GM12878 (cell line): Measurements from ENCODE around the gene COPS3. TPM values are rescaled to one million over a fixed set of nuclear protein-coding genes. Genes with fewer than 3 reads are reported as not detected.
A peak's percentile ranks its signal among the peaks of the same experiment; 100 is the strongest.

Experiments
- ATAC-seq: fragments of 200-7000 bp; cut with Tn5 transposase; 3 replicates; pipeline ENCODE4 v1.9.1; 2020; ENCODE audit warnings: mild to moderate bottlenecking, moderate library complexity
- BruUV-seq: library from RNA; stranded (reverse); fragments of 400-500 nt; replicated peaks from 2 replicates; lab custom pipeline; 2021; lab: Mats Ljungman, UMichigan
- CTCF ChIA-PET: fragments of 300-600 bp; sonication (Branson Sonifier 250); formaldehyde crosslinking; extraction: SDS; loops from one replicate; lab custom pipeline; 2021; ENCODE audit warnings: inconsistent platforms; lab: Yijun Ruan, JAX
- POLR2A ChIA-PET: fragments of 350-600 bp; formaldehyde crosslinking; extraction: SDS; loops from one replicate; lab custom pipeline; 2021; ENCODE audit warnings: inconsistent platforms; lab: Charles Lee
- RAD21 ChIA-PET: fragments of 300-600 bp; sonication (Branson Sonifier 250); formaldehyde crosslinking; loops from one replicate; lab custom pipeline; 2023; ENCODE audit warnings: antibody characterized with exemption; ENCODE audit not compliant: unreplicated experiment; lab: Charles Lee
- SMC1A ChIA-PET: fragments of 300-600 bp; sonication (Branson Sonifier 250); formaldehyde crosslinking; loops from one replicate; lab custom pipeline; 2023; ENCODE audit not compliant: unreplicated experiment, uncharacterized antibody; lab: Charles Lee
- DNase-seq: peaks from one replicate; pipeline ENCODE4 v3.0.0-alpha.2; 2011; ENCODE audit warnings: low read depth, low spot score
- FAIRE-seq: peaks from 3 replicates; lab custom pipeline; 2011; peaks lifted over from hg19 to GRCh38; lab: Jason Lieb, UNC
- H2AFZ ChIP-seq: 2 replicates; pipeline ENCODE4 v1.6.0; 2011; ENCODE audit warnings: low read depth, low read length, control low read depth; ENCODE audit not compliant: control insufficient read depth
- H3K27ac ChIP-seq: 2 replicates; pipeline ENCODE4 v1.5.1; 2011; ENCODE audit warnings: control low read depth; ENCODE audit not compliant: control insufficient read depth, insufficient read depth
- H3K27me3 ChIP-seq, 2 experiments: replicated peaks in 1 of 2; 2 replicates each; pipeline versions ENCODE4 v1.6.0 to v1.6.1; 2011; ENCODE audit warnings: low read length in 1 of 2; ENCODE audit not compliant: control insufficient read depth in 2 of 2, insufficient read depth in 2 of 2
- H3K36me3 ChIP-seq, 2 experiments: 2 replicates each; pipeline ENCODE4 v1.5.1; 2011; ENCODE audit warnings: low read length in 1 of 2; ENCODE audit not compliant: control insufficient read depth in 2 of 2, insufficient read depth in 2 of 2
- H3K4me1 ChIP-seq: 2 replicates; pipeline ENCODE4 v1.6.1; 2011; ENCODE audit warnings: mild to moderate bottlenecking, low read length, moderate library complexity, mixed read lengths; ENCODE audit not compliant: control insufficient read depth, insufficient read depth
- H3K4me2 ChIP-seq: 2 replicates; pipeline ENCODE4 v1.6.0; 2011; ENCODE audit warnings: control low read depth; ENCODE audit not compliant: control insufficient read depth, insufficient read depth
- H3K4me3 ChIP-seq: fragments of 200-600 bp; sonication (generic); 2 replicates; pipeline ENCODE4 v1.5.1; 2016
- H3K79me2 ChIP-seq: 2 replicates; pipeline ENCODE4 v1.6.0; 2011; ENCODE audit warnings: low read length; ENCODE audit not compliant: control insufficient read depth, insufficient read depth
- H3K9ac ChIP-seq: 2 replicates; pipeline ENCODE4 v1.8.0; 2011; ENCODE audit warnings: low read length, control low read depth, mixed read lengths; ENCODE audit not compliant: control insufficient read depth, insufficient read depth
- H3K9me3 ChIP-seq: replicated peaks from 3 replicates; pipeline ENCODE4 v1.5.1; 2011; ENCODE audit warnings: mild to moderate bottlenecking, low read length; ENCODE audit not compliant: control insufficient read depth, insufficient read depth
- H4K20me1 ChIP-seq: 2 replicates; pipeline ENCODE4 v1.6.0; 2011; ENCODE audit not compliant: control insufficient read depth, insufficient read depth
- BACH1 ChIP-seq: fragments of 450-650 bp; IDR thresholded peaks from 2 replicates; pipeline ENCODE4 v1.6.1; 2017; ENCODE audit warnings: mild to moderate bottlenecking, borderline replicate concordance
- CREM ChIP-seq: IDR thresholded peaks from 2 replicates; pipeline ENCODE4 v1.6.1; 2014; ENCODE audit warnings: antibody characterized with exemption, low read depth
- EED ChIP-seq: sonication (generic); IDR thresholded peaks from 2 replicates; pipeline ENCODE4 v1.6.1; 2016; ENCODE audit warnings: antibody characterized with exemption, low read depth
- FOXK2 ChIP-seq: fragments of 450-650 bp; IDR thresholded peaks from 2 replicates; pipeline ENCODE4 v1.6.1; 2017; ENCODE audit warnings: mild to moderate bottlenecking, moderate library complexity
- HDAC6 ChIP-seq: fragments of 200-600 bp; sonication (generic); IDR thresholded peaks from one replicate; pipeline ENCODE4 v1.8.0; 2017; ENCODE audit warnings: antibody characterized with exemption; ENCODE audit not compliant: unreplicated experiment
- MTA3 ChIP-seq: IDR thresholded peaks from 2 replicates; pipeline ENCODE4 v1.6.1; 2012; ENCODE audit warnings: low read length, inconsistent platforms, borderline replicate concordance
- MXI1 ChIP-seq: fragments of 150-350 bp; IDR thresholded peaks from 2 replicates; pipeline ENCODE4 v1.6.1; 2011; ENCODE audit warnings: low read depth, mild to moderate bottlenecking, inconsistent platforms, low read length, improper control_type of control experiment
- NBN ChIP-seq: fragments of 450-650 bp; IDR thresholded peaks from 2 replicates; pipeline ENCODE4 v1.6.1; 2016
- PAX5 ChIP-seq: IDR thresholded peaks from 2 replicates; pipeline ENCODE4 v1.6.1; 2011; ENCODE audit warnings: low read depth, low read length, borderline replicate concordance
- POLR2A ChIP-seq: IDR thresholded peaks from 2 replicates; pipeline ENCODE4 v1.6.1; 2011; ENCODE audit warnings: low read depth, mild to moderate bottlenecking, low read length
- RFX5 ChIP-seq: IDR thresholded peaks from 2 replicates; pipeline ENCODE4 v1.6.1; 2011; ENCODE audit warnings: low read depth, low read length, improper control_type of control experiment
- TAF1 ChIP-seq: IDR thresholded peaks from 2 replicates; pipeline ENCODE4 v1.6.1; 2011; ENCODE audit warnings: mild to moderate bottlenecking, low read depth, low read length, borderline replicate concordance
- TBL1XR1 ChIP-seq: IDR thresholded peaks from 2 replicates; pipeline ENCODE4 v1.6.1; 2012; ENCODE audit warnings: low read depth, low read length, improper control_type of control experiment
- TCF12 ChIP-seq: IDR thresholded peaks from 2 replicates; pipeline ENCODE4 v1.6.1; 2011; ENCODE audit warnings: low read depth, mild to moderate bottlenecking, low read length
- TCF3 ChIP-seq: IDR thresholded peaks from 2 replicates; pipeline ENCODE4 v1.6.1; 2012; ENCODE audit warnings: low read depth, mild to moderate bottlenecking, low read length, borderline replicate concordance; ENCODE audit not compliant: insufficient read depth
- WGBS: methylation state at CpG from one replicate; pipeline ENCODE4 v1.1.6; 2016; ENCODE audit warnings: low lambda C conversion rate; ENCODE audit not compliant: insufficient replicate concordance, insufficient coverage; ENCODE audit errors: missing lambda C conversion rate; 5-methylcytosine and 5-hydroxymethylcytosine counted together
- in situ Hi-C: fragments of 300-500 bp; cut with MboI; formaldehyde crosslinking; loops from 9 replicates; pipeline ENCODE4 v1.14.3; 2018; ENCODE audit warnings: mixed read lengths
- intact Hi-C: fragments of 100-400 bp; cut with micrococcal nuclease; formaldehyde crosslinking; loops from one replicate; pipeline ENCODE4 v1.14.2; 2022; ENCODE audit not compliant: unreplicated experiment
- polyA plus RNA-seq, 11 experiments: library from polyadenylated mRNA; depleted of rRNA in 4 of 11; unstranded in 6 of 11; stranded (reverse) in 5 of 11; fragments of >200 nt; fragmentation: Nextera tagmentation in 4 of 11; fragmentation: Illumina TruSeq in 1 of 11; extraction: Ambion mirVana in 4 of 11; extraction: Trizol in 1 of 11; gene quantifications; 1 replicate in 1 of 11; 2 replicates in 10 of 11; pipeline versions ENCODE4 v1.2.1 to v1.2.3, GENCODE V29; 2011 to 2016; ENCODE audit warnings: inconsistent platforms in 2 of 11, missing spikeins in 2 of 11, low read depth in 1 of 11
- total RNA-seq, 4 experiments: library from RNA; depleted of rRNA in 3 of 4; stranded (reverse); fragments of >200 nt in 3 of 4; fragmentation: Illumina TruSeq in 1 of 4; extraction: Trizol in 1 of 4; gene quantifications; 2 replicates each; pipeline versions ENCODE4 v1.2.1 to v1.2.3, GENCODE V29; 2013 to 2021
- TF ChIP-seq, protein P1 (sequence below): fragments of 450-650 bp; conservative IDR thresholded peaks from 2 replicates; pipeline ENCODE4 v1.6.1; 2017; ENCODE audit warnings: mild to moderate bottlenecking, moderate library complexity
- TF ChIP-seq, protein P2 (sequence below): IDR thresholded peaks from 2 replicates; pipeline ENCODE4 v1.6.1; 2011; ENCODE audit warnings: borderline replicate concordance, low read depth, mild to moderate bottlenecking, moderate library complexity, mixed read lengths, low read length; ENCODE audit not compliant: insufficient read depth; ENCODE audit errors: extremely low read length

COPS3 gene
- total and polyA plus RNA-seq, 10 of the 15 experiments (the other 5 are each of a cell fraction or from before 2014, with no cell fraction given): 99.7 to 187 (median 133) TPM

GRCh38 chr17:17206124-17206912 lies 74.7 kb downstream of the COPS3 start, which contains the start of gene PLD6 (continued):
- TF ChIP-seq EED: 0 out of 2 replicates have a peak, but pooled peaks have one; percentile 10

- H3K79me2 ChIP-seq: peaks cover 32% of the 10 kb centered on the region
- ChIA-PET POLR2A (interaction anchor here (0.8 to 1.1 kb wide), 2 partner anchors 14 to 23 kb away, joined by 3 to 4 read pairs; no protein-coding TSS in a partner anchor), CTCF (interaction anchor here (1.4 to 1.5 kb wide), 2 partner anchors 11 to 15 kb away, joined by 3 read pairs; no protein-coding TSS in a partner anchor), SMC1A (interaction anchor here (0.7 to 1.4 kb wide), 2 partner anchors 9 to 21 kb away, joined by 3 read pairs; no protein-coding TSS in a partner anchor), RAD21 (interaction anchor here (1.0 to 1.2 kb wide), 2 partner anchors 13 to 40 kb away, joined by 3 to 4 read pairs; no protein-coding TSS in a partner anchor)
- peak overlapping the region; percentile 74 for H3K4me3 ChIP-seq
- DNase-seq: peak; percentile 23
- BruUV-seq: TSS peak; percentile 64
- peak; percentile 86 for ATAC-seq
- peaks cover 2 to 7% of the 10 kb centered on the region in 2 experiments for H3K36me3 ChIP-seq
- H4K20me1 ChIP-seq: no peaks in the 10 kb centered on the region
- H3K27ac ChIP-seq: peak overlapping the region; percentile 58
- H3K9me3 ChIP-seq: no peaks in the 10 kb centered on the region
- 1% methylated on average over 68 of the region's 70 CpGs for WGBS
- peaks cover 9% of the 10 kb centered on the region; the same call in 1 of the 2 replicates for H3K4me1 ChIP-seq
- in situ Hi-C loops: no loop called here
- H3K9ac ChIP-seq: peak overlapping the region; percentile 81
- peak overlapping the region; percentile 99 for H3K4me2 ChIP-seq
- H3K27me3 ChIP-seq: no peaks in the 10 kb centered on the region
- intact Hi-C loops: loop anchor here (1.0 to 10.0 kb wide), 4 partner anchors 27 to 201 kb away; partner anchors contain the start of genes FLCN and NT5M
- FAIRE-seq: peak; percentile 92
- peak overlapping the region; percentile 80 for H2AFZ ChIP-seq
- TF ChIP-seq MXI1 (peak; percentile 84), TCF12 (peak; percentile 63; the same call in 1 of the 2 replicates), NBN (peak; percentile 70; the same call in 1 of the 2 replicates), MTA3 (no peak), FOXK2 (no peak), RFX5 (0 out of 2 replicates have a peak, but pooled peaks have one; percentile 27), TBL1XR1 (no peak; the same call in 1 of the 2 replicates), EED (peak; percentile 22; the same call in 1 of the 2 replicates), TCF3 (peak; percentile 13; the same call in 1 of the 2 replicates), POLR2A (peak; percentile 61), HDAC6 (peak; percentile 24), CREM (peak; percentile 49; the same call in 1 of the 2 replicates), PAX5 (peak; percentile 6; the same call in 1 of the 2 replicates), BACH1 (peak; percentile 13; the same call in 1 of the 2 replicates), TAF1 (peak; percentile 25; the same call in 1 of the 2 replicates)
- TF ChIP-seq, protein P1, sequence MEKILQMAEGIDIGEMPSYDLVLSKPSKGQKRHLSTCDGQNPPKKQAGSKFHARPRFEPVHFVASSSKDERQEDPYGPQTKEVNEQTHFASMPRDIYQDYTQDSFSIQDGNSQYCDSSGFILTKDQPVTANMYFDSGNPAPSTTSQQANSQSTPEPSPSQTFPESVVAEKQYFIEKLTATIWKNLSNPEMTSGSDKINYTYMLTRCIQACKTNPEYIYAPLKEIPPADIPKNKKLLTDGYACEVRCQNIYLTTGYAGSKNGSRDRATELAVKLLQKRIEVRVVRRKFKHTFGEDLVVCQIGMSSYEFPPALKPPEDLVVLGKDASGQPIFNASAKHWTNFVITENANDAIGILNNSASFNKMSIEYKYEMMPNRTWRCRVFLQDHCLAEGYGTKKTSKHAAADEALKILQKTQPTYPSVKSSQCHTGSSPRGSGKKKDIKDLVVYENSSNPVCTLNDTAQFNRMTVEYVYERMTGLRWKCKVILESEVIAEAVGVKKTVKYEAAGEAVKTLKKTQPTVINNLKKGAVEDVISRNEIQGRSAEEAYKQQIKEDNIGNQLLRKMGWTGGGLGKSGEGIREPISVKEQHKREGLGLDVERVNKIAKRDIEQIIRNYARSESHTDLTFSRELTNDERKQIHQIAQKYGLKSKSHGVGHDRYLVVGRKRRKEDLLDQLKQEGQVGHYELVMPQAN: peak; percentile 39; the same call in 1 of the 2 replicates
- TF ChIP-seq, protein P2, sequence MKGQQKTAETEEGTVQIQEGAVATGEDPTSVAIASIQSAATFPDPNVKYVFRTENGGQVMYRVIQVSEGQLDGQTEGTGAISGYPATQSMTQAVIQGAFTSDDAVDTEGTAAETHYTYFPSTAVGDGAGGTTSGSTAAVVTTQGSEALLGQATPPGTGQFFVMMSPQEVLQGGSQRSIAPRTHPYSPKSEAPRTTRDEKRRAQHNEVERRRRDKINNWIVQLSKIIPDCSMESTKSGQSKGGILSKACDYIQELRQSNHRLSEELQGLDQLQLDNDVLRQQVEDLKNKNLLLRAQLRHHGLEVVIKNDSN: no peak
Observed at GRCh38 chr17:17205368-17206123, 75.5 kb downstream of the COPS3 start.
